Measurements from ENCODE around the gene MPZL1. TPM values are rescaled to one million over a fixed set of nuclear protein-coding genes. Genes with fewer than 3 reads are reported as not detected.

The MPZL1 gene
- polyA plus RNA-seq, 3 donors, result 23.1 to 63.6 (median 61.8) TPM

DNA sequence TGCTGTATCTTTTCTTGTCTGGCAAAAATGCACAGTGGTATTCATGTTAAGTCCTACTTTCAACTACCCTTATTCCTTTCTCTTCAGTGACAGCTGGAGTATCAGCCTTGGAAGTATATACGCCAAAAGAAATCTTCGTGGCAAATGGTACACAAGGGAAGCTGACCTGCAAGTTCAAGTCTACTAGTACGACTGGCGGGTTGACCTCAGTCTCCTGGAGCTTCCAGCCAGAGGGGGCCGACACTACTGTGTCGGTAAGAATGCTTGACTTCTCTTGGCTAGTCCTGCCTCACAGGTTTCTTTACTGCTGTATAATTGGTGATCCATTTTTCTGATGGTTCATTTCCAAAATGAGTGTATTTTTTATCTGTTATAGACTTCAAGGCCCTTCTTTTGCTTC is 43.7 kb downstream of the MPZL1 start:
- H3K4me3 Mint-ChIP-seq, result no peak overlapping the region
- Histone ChIP-seq H3K9me3 (replicated peaks in 1 of 2; ENCODE audit: control insufficient read depth in 1 of 2, insufficient read depth in 1 of 2, low read length in 2 of 2) (no peaks in the 10 kb centered on the region), H3K4me1 (ENCODE audit: control insufficient read depth in 1 of 2, insufficient read depth in 2 of 2, low read length in 2 of 2) (peaks cover 26 to 55% of the 10 kb centered on the region in 2 donors), H3K36me3 (replicated peaks in 1 of 2; ENCODE audit: control insufficient read depth in 1 of 2, insufficient read depth in 2 of 2, low read length in 2 of 2) (peaks cover 12 to 32% of the 10 kb centered on the region in 2 donors), H3K79me2 (ENCODE audit: insufficient read depth, low read length) (peaks cover 17% of the 10 kb centered on the region), H3K27ac (ENCODE audit: low read depth in 1 of 2, low read length in 2 of 2) (no peak overlapping the region), H3K4me2 (replicated peaks; ENCODE audit: extremely low read depth, low read length, poor library complexity, severe bottlenecking) (no peak overlapping the region), H3K4me3 (replicated peaks in 1 of 3; ENCODE audit: low read depth in 2 of 3, low read length in 3 of 3) (no peak overlapping the region), H2AFZ (ENCODE audit: insufficient read depth, low read depth, low read length, poor library complexity, severe bottlenecking) (no peak overlapping the region), H4K20me1 (ENCODE audit: insufficient read depth, low read length) (peaks cover 30% of the 10 kb centered on the region), H3K27me3 (ENCODE audit: control insufficient read depth in 2 of 2, insufficient read depth in 2 of 2, low read length in 2 of 2) (no peaks in the 10 kb centered on the region), H3K9ac (ENCODE audit: insufficient read depth, low read length, poor library complexity, severe bottlenecking) (no peak overlapping the region)
- H3K4me1 Mint-ChIP-seq, result peaks cover 50% of the 10 kb centered on the region
- intact Hi-C loops (cut with micrococcal nuclease), result no loop called here
- no peaks in the 10 kb centered on the region for H3K9me3 Mint-ChIP-seq
- H3K27me3 Mint-ChIP-seq (ENCODE audit: low read depth in 3 of 3), result no peaks in the 10 kb centered on the region
- DNase-seq, result no peak
- H3K27ac Mint-ChIP-seq, result no peak overlapping the region
- TF ChIP-seq, protein P1, sequence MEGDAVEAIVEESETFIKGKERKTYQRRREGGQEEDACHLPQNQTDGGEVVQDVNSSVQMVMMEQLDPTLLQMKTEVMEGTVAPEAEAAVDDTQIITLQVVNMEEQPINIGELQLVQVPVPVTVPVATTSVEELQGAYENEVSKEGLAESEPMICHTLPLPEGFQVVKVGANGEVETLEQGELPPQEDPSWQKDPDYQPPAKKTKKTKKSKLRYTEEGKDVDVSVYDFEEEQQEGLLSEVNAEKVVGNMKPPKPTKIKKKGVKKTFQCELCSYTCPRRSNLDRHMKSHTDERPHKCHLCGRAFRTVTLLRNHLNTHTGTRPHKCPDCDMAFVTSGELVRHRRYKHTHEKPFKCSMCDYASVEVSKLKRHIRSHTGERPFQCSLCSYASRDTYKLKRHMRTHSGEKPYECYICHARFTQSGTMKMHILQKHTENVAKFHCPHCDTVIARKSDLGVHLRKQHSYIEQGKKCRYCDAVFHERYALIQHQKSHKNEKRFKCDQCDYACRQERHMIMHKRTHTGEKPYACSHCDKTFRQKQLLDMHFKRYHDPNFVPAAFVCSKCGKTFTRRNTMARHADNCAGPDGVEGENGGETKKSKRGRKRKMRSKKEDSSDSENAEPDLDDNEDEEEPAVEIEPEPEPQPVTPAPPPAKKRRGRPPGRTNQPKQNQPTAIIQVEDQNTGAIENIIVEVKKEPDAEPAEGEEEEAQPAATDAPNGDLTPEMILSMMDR (IDR thresholded peaks at IDR 0.05), result no peak
- WGBS (ENCODE audit: insufficient coverage), result 94% methylated on average over 5 of the region's 6 CpGs
- peaks cover 20 to 31% of the 10 kb centered on the region in 2 donors for H3K36me3 Mint-ChIP-seq

DNA sequence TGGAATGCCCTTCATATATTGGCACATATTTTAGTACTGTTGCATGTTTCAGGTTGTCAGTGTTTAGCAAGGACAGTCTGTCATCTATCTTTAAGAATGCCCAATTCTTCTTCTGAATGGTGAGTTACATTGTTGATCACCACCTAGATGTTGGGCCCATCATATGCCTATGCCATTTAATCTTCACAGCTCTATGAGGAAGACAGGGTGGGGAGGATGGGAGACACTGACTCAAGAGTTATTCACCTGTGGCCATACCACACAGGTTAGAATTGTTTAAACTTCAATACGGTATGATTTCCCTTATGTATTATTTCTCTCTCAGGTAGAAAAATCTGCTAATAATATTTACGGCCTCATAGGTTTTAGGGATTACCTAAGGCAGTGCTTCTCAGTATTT is 44.8 kb downstream of the MPZL1 start:
- Histone ChIP-seq H2AFZ (ENCODE audit: insufficient read depth, low read depth, low read length, poor library complexity, severe bottlenecking) (no peak overlapping the region), H3K36me3 (replicated peaks in 1 of 2; ENCODE audit: control insufficient read depth in 1 of 2, insufficient read depth in 2 of 2, low read length in 2 of 2) (peaks cover 15 to 34% of the 10 kb centered on the region in 2 donors), H4K20me1 (ENCODE audit: insufficient read depth, low read length) (peaks cover 22% of the 10 kb centered on the region), H3K4me1 (ENCODE audit: control insufficient read depth in 1 of 2, insufficient read depth in 2 of 2, low read length in 2 of 2) (peaks cover 21 to 48% of the 10 kb centered on the region in 2 donors), H3K79me2 (ENCODE audit: insufficient read depth, low read length) (peaks cover 17% of the 10 kb centered on the region), H3K9me3 (replicated peaks in 1 of 2; ENCODE audit: control insufficient read depth in 1 of 2, insufficient read depth in 1 of 2, low read length in 2 of 2) (no peaks in the 10 kb centered on the region), H3K27ac (ENCODE audit: low read depth in 1 of 2, low read length in 2 of 2) (peak overlapping the region in 1 of 2 donors; percentile 76), H3K9ac (ENCODE audit: insufficient read depth, low read length, poor library complexity, severe bottlenecking) (no peak overlapping the region), H3K27me3 (ENCODE audit: control insufficient read depth in 2 of 2, insufficient read depth in 2 of 2, low read length in 2 of 2) (no peaks in the 10 kb centered on the region), H3K4me2 (replicated peaks; ENCODE audit: extremely low read depth, low read length, poor library complexity, severe bottlenecking) (no peak overlapping the region), H3K4me3 (replicated peaks in 1 of 3; ENCODE audit: low read depth in 2 of 3, low read length in 3 of 3) (no peak overlapping the region)
- Mint-ChIP-seq H3K36me3 (peaks cover 27 to 40% of the 10 kb centered on the region in 2 donors), H3K27ac (no peak overlapping the region), H3K27me3 (ENCODE audit: low read depth in 3 of 3) (no peaks in the 10 kb centered on the region), H3K9me3 (peaks cover 0 to 2% (median 0%) of the 10 kb centered on the region in 7 donors), H3K4me1 (peaks cover 40% of the 10 kb centered on the region), H3K4me3 (no peak overlapping the region)
- DNase-seq, result no peak
- intact Hi-C loops (cut with micrococcal nuclease), result no loop called here
- TF ChIP-seq, protein P1 (IDR thresholded peaks at IDR 0.05), result no peak
- WGBS (ENCODE audit: insufficient coverage), result no CpG with 5 or more reads among the region's 2 CpGs
